BJ (cell line): ENCODE data around the gene TBC1D1. TPM values are rescaled to one million over a fixed set of nuclear protein-coding genes. Genes with fewer than 3 reads are reported as not detected.

Experiments
- CTCF ChIA-PET: fragments of 350-600 bp; formaldehyde crosslinking; extraction: SDS; loops from one replicate; lab custom pipeline; 2021; ENCODE audit warnings: antibody characterized with exemption, inconsistent platforms; lab: Yijun Ruan, JAX
- POLR2A ChIA-PET: fragments of 300-600 bp; sonication (Branson Sonifier 250); formaldehyde crosslinking; extraction: SDS; loops from one replicate; lab custom pipeline; 2021; ENCODE audit warnings: antibody characterized with exemption; lab: Charles Lee
- DNase-seq: peaks from one replicate; pipeline ENCODE4 v3.0.0-alpha.2; 2011; ENCODE audit warnings: low read depth
- H3K27me3 ChIP-seq: 2 replicates; pipeline ENCODE4 v1.6.0; 2011; ENCODE audit warnings: low read length; ENCODE audit not compliant: control insufficient read depth, insufficient read depth
- H3K36me3 ChIP-seq: 2 replicates; pipeline ENCODE4 v1.5.1; 2011; ENCODE audit warnings: low read length; ENCODE audit not compliant: control insufficient read depth, insufficient read depth
- H3K4me3 ChIP-seq: 2 replicates; pipeline ENCODE4 v1.5.1; 2011; ENCODE audit warnings: low read depth, mild to moderate bottlenecking, control low read depth, low read length
- CTCF ChIP-seq: IDR thresholded peaks from 2 replicates; pipeline ENCODE4 v1.5.1; 2011; ENCODE audit warnings: low read depth, mild to moderate bottlenecking, control low read depth, inconsistent platforms, low read length, moderate library complexity; ENCODE audit not compliant: insufficient read depth
- polyA plus RNA-seq: library from polyadenylated mRNA; depleted of rRNA; stranded (reverse); fragments of >200 nt; gene quantifications from 2 replicates; pipeline ENCODE4 v1.2.3, GENCODE V29; 2011

Gene TBC1D1
- polyA plus RNA-seq, 1 experiment, result 46.1 TPM

- Histone ChIP-seq H3K4me3 (no peak overlapping the region), H3K36me3 (peaks cover 2% of the 10 kb centered on the region; the same call in 1 of the 2 replicates), H3K27me3 (no peaks in the 10 kb centered on the region)
- TF ChIP-seq CTCF, result no peak
- POLR2A ChIA-PET, result interaction anchor here (0.7 kb wide), 1 partner anchor 597 kb away, joined by 3 read pairs; no protein-coding TSS in a partner anchor
- CTCF ChIA-PET, result interaction anchor here (0.8 to 1.4 kb wide), 2 partner anchors 14 to 682 kb away, joined by 3 read pairs; no protein-coding TSS in a partner anchor
- DNase-seq, result no peak
Measured at GRCh38 chr4:38049545-38050170, 158.8 kb downstream of the TBC1D1 start.

- H3K4me3 ChIP-seq, result no peak overlapping the region
- no peak for DNase-seq
- peaks cover 6% of the 10 kb centered on the region for H3K36me3 ChIP-seq
- ChIA-PET CTCF (interaction anchor here (0.5 to 1.0 kb wide), 2 partner anchors 9 to 129 kb away, joined by 3 to 4 read pairs; no protein-coding TSS in a partner anchor), POLR2A (no interaction called here)
- no peak for TF ChIP-seq CTCF
- no peaks in the 10 kb centered on the region for H3K27me3 ChIP-seq
Measured at GRCh38 chr4:38050560-38051350, 159.9 kb downstream of the TBC1D1 start.

GRCh38 chr4:38055566-38055965 lies 164.7 kb downstream of the TBC1D1 start:
- ChIA-PET POLR2A (no interaction called here), CTCF (interaction anchor here (1.1 to 1.4 kb wide), 3 partner anchors 18 to 252 kb away, joined by 3 to 4 read pairs (median 3); no protein-coding TSS in a partner anchor)
- no peaks in the 10 kb centered on the region for H3K27me3 ChIP-seq
- TF ChIP-seq CTCF, result peak; percentile 2; the same call in 1 of the 2 replicates
- DNase-seq, result no peak
- no peak overlapping the region for H3K4me3 ChIP-seq
- H3K36me3 ChIP-seq, result peaks cover 10% of the 10 kb centered on the region

- peaks cover 10% of the 10 kb centered on the region for H3K36me3 ChIP-seq
- POLR2A ChIA-PET, result no interaction called here
- DNase-seq, result no peak
- no peak overlapping the region for H3K4me3 ChIP-seq
- CTCF ChIA-PET, result interaction anchor here (1.1 to 1.4 kb wide), 3 partner anchors 18 to 252 kb away, joined by 3 to 4 read pairs (median 3); no protein-coding TSS in a partner anchor
- no peak for TF ChIP-seq CTCF
- H3K27me3 ChIP-seq, result no peaks in the 10 kb centered on the region
Measured at GRCh38 chr4:38056011-38056685, 165.3 kb downstream of the TBC1D1 start.

- CTCF ChIA-PET, result no interaction called here
- peaks cover 10% of the 10 kb centered on the region for H3K36me3 ChIP-seq
- TF ChIP-seq CTCF, result no peak
- POLR2A ChIA-PET, result no interaction called here
- H3K27me3 ChIP-seq, result no peaks in the 10 kb centered on the region
- DNase-seq, result no peak
- H3K4me3 ChIP-seq, result no peak overlapping the region
Measured at GRCh38 chr4:38058151-38058550, 167.3 kb downstream of the TBC1D1 start.
